Anterior cingulate cortex (tissue), 58 donors: Measurements from ENCODE around the gene CYSRT1.
"Not testable (repeated sequence)": the region's sequence is repeated elsewhere in the genome, so short reads cannot be mapped to it uniquely, and the experiment has no call there.

Experiments used
- DNase-seq, 58 donors: peaks; one replicate each; lab custom pipeline; 2025; lab: John Stamatoyannopoulos, UW

CYSRT1 gene

GRCh38 chr9:137234055-137234697 lies 9.2 kb downstream of the CYSRT1 start:
- no peak for DNase-seq

GRCh38 chr9:137234758-137235423 lies 9.9 kb downstream of the CYSRT1 start:
- DNase-seq: no peak

GRCh38 chr9:137235424-137236237 lies 10.7 kb downstream of the CYSRT1 start:
- DNase-seq: no peak

GRCh38 chr9:137236238-137236935 lies 11.4 kb downstream of the CYSRT1 start:
- peak in 56 of 58 donors; percentile 7 to 88 (median 67) for DNase-seq

GRCh38 chr9:137236936-137237421 lies 12.0 kb downstream of the CYSRT1 start:
- DNase-seq: peak in 1 of 58 donors; percentile 41

- DNase-seq: peak in 45 of 58 donors; percentile 23 to 90 (median 59)
Observed at GRCh38 chr9:137237759-137238726, 13.1 kb downstream of the CYSRT1 start.

- DNase-seq: not testable (repeated sequence)
Observed at GRCh38 chr9:137239541-137240200, 14.7 kb downstream of the CYSRT1 start.

GRCh38 chr9:137240318-137240840 lies 15.4 kb downstream of the CYSRT1 start:
- peak in 55 of 58 donors; percentile 13 to 90 (median 76) for DNase-seq

GRCh38 chr9:137240841-137241489 lies 16.0 kb downstream of the CYSRT1 start, which contains the start of gene TUBB4B:
Gene TUBB4B, plus strand, starts transcription at chr9:137241287. Its CDS starts 74 bp downstream, at chr9:137241361.
- DNase-seq: peak; percentile 80 to 100 (median 99)

- peak in 6 of 58 donors; percentile 33 to 67 (median 55) for DNase-seq
Observed at GRCh38 chr9:137241490-137242268, 16.7 kb downstream of the CYSRT1 start.

- DNase-seq: no peak
Observed at GRCh38 chr9:137242269-137243203, 17.6 kb downstream of the CYSRT1 start.

- DNase-seq: not testable (repeated sequence)
Observed at GRCh38 chr9:137243266-137243625, 18.3 kb downstream of the CYSRT1 start.

GRCh38 chr9:137243626-137244485 lies 18.9 kb downstream of the CYSRT1 start:
- no peak for DNase-seq

GRCh38 chr9:137244486-137245449 lies 19.8 kb downstream of the CYSRT1 start:
- no peak for DNase-seq
